Motor neuron (in vitro differentiated cells): ENCODE data around the gene LRMDA. TPM values are rescaled to one million over a fixed set of nuclear protein-coding genes. Genes with fewer than 3 reads are reported as not detected.

ENCODE experiments used
- ATAC-seq, 8 experiments: fragments of 200-7000 bp; cut with Tn5 transposase; replicated peaks in 6 of 8; 2 replicates each; pipeline ENCODE4 v1.8.0; 2021; ENCODE audit warnings: mild to moderate bottlenecking in 8 of 8, moderate library complexity in 8 of 8
- H3K27ac ChIP-seq, 2 donors: fragments of 250-450 bp; sonication (Bioruptor Pico); 2 replicates each; pipeline ENCODE4 v1.9.0; 2021; ENCODE audit warnings: antibody characterized with exemption in 2 of 2, mild to moderate bottlenecking in 2 of 2, moderate library complexity in 1 of 2
- H3K4me1 ChIP-seq, 2 donors: fragments of 250-450 bp; sonication (Bioruptor Pico); replicated peaks in 1 of 2; 2 replicates each; pipeline ENCODE4 v1.6.1; 2021; ENCODE audit warnings: antibody characterized with exemption in 2 of 2, mild to moderate bottlenecking in 2 of 2, moderate library complexity in 1 of 2
- H3K4me3 ChIP-seq, 5 donors: fragments of 250-450 bp; sonication (Bioruptor Pico); 2 replicates each; pipeline ENCODE4 v1.9.0; 2021; ENCODE audit warnings: antibody characterized with exemption in 5 of 5, mild to moderate bottlenecking in 5 of 5, moderate library complexity in 4 of 5
- WGBS, 10 experiments: fragments of 450-650 bp; shearing (Covaris generic); methylation state at CpG; one replicate each; pipeline ENCODE4 v1.0.0; 2022; 5-methylcytosine and 5-hydroxymethylcytosine counted together
- in situ Hi-C, 9 experiments: fragments of 400-800 bp; cut with MboI; loops; one replicate each; pipeline ENCODE4 v1.15.0; 2021; ENCODE audit warnings: low sequenced_read_pairs in 9 of 9, low pct_unique_long_range_greater_than_20kb in 2 of 9; ENCODE audit not compliant: unreplicated experiment in 9 of 9
- total RNA-seq, 8 experiments: library from RNA; unstranded; fragments of 300-600 nt; gene quantifications; 2 replicates each; pipeline versions ENCODE4 v1.2.3 to v1.2.4, GENCODE V29; 2022

LRMDA gene
- total RNA-seq, 8 experiments from 2014 or later: 0.85 to 5.4 (median 2.2) TPM; not detected in 1

GRCh38 chr10:76082232-76082631 lies 650.8 kb downstream of the LRMDA start:
- Histone ChIP-seq H3K4me1 (peaks cover 21 to 26% of the 10 kb centered on the region in 2 donors), H3K4me3 (no peak overlapping the region), H3K27ac (no peak overlapping the region)
- in situ Hi-C loops: loop anchor here in 1 of 9 experiments (25.0 kb wide), 2 partner anchors 230 to 455 kb away; no protein-coding TSS in a partner anchor
- 75 to 100% (median 89%) methylated on average over 2 to 3 of the region's 3 CpGs; no CpG with 5 or more reads in 2 of the 10 experiments for whole genome bisulfite sequencing, 10 experiments
- ATAC-seq: no peak

GRCh38 chr10:76082956-76083355 lies 651.5 kb downstream of the LRMDA start:
- ATAC-seq: peak in 3 of 8 experiments; percentile 7 to 23 (median 15)
- H3K4me1 ChIP-seq: peaks cover 21 to 26% of the 10 kb centered on the region in 2 donors
- no peak overlapping the region for H3K4me3 ChIP-seq
- H3K27ac ChIP-seq: no peak overlapping the region
- 29 to 80% (median 46%) methylated on average over 1 of the region's 1 CpG; no CpG with 5 or more reads in 6 of the 10 experiments for WGBS, 10 experiments
- in situ Hi-C loops: loop anchor here in 1 of 9 experiments (25.0 kb wide), 2 partner anchors 229 to 454 kb away; no protein-coding TSS in a partner anchor

DNA sequence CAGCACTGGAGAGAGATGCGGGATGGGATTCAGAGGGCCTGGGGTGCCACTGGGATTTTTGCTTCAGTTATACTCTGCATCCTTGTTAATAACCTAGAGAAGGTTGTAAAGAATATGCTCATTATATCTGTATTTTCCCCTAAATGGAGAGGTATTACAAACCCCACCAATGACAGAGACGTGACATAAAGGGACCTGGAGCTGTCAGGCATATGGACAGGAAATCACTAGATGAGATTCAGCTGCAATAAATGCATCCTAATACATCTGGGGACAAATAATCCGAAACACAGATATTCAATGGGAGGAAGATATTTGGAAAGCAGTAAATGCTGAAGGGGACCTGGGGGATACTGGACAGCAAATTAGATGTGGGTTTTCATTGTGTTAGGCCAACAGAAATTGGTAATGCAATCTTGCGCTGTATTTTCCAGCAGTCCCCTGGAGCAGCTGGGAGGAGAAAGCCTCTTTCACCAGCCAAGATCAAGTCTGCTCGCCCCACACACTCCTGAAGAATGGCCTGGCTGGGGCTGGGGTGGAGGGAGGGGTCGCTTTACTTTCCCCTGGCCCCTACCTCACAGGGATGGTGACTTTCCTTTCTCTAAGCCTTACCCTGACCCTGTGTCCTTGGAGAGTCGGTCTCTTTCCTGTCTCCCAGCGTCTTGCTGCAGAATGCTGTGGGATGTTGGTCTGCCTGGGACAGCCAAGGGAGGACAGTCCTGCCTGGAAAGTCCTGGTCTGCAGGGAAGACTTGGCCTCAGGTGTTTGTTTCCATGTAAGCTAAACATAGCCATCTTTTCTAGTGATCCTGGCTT lies 653.8 kb downstream of the LRMDA start:
- Histone ChIP-seq H3K4me3 (no peak overlapping the region), H3K27ac (no peak overlapping the region), H3K4me1 (peaks cover 28 to 35% of the 10 kb centered on the region in 2 donors)
- 43 to 100% (median 93%) methylated on average over 1 to 4 of the region's 8 CpGs; no CpG with 5 or more reads in 1 of the 10 experiments for WGBS, 10 experiments
- ATAC-seq: no peak
- in situ Hi-C loops: loop anchor here in 1 of 9 experiments (25.0 kb wide), 2 partner anchors 227 to 452 kb away; no protein-coding TSS in a partner anchor

DNA sequence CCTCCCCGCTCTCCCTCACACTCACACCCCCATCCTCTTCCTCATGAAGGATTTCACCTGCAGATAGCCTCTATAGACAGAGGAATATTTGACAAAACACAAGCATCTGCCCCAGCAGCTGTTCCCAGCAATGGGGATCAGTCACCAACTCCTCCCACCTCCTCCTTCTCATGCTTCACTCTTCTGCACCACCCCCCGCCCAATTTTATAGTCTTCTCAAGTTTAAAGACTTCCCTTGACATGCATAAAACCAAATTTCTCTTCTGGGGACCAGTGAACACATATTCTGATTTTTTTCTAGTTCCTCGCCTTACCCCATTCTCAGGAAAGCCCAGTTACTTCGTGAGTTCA lies 654.4 kb downstream of the LRMDA start:
- no peak overlapping the region for H3K27ac ChIP-seq
- in situ Hi-C loops: loop anchor here in 1 of 9 experiments (25.0 kb wide), 2 partner anchors 227 to 452 kb away; no protein-coding TSS in a partner anchor
- ATAC-seq: peak in 2 of 8 experiments; percentile 12 to 18
- peaks cover 26 to 29% of the 10 kb centered on the region in 2 donors for H3K4me1 ChIP-seq
- no peak overlapping the region for H3K4me3 ChIP-seq
- WGBS, 10 experiments: 67 to 100% (median 81%) methylated on average over 1 to 4 of the region's 4 CpGs; no CpG with 5 or more reads in 4 of the 10 experiments

DNA sequence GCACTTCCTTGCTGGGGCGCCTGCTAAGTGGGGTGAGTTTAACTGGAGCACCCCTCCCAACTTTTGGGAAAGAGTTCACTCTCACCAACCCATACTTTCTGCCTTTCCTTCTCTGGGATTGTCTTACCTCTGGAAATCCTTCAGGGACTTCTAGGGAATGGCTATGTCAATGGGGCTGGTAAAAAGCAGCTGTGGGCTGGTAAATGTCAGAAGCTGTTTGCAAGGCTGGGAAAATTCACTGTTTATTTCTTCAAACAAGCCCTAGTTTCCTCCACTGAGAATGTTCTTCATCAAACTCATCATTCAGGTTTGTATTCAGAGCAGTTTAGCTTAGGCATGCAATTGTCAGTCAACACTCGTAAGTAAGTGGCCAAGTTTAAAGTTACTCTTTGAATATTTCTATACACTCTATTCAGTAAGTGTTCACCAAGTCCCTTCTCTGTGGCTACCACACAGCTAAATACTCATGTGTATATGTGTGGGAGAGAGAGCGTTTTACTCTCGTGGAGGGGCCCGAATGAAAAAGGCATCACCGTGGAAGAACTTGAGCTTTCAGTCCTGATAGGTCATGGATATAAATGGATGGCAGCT lies 654.8 kb downstream of the LRMDA start:
- no peak for ATAC-seq
- H3K27ac ChIP-seq: no peak overlapping the region
- WGBS, 10 experiments: 0 to 100% (median 73%) methylated on average over 1 to 6 of the region's 6 CpGs; no CpG with 5 or more reads in 1 of the 10 experiments
- in situ Hi-C loops: loop anchor here in 1 of 9 experiments (25.0 kb wide), 2 partner anchors 226 to 451 kb away; no protein-coding TSS in a partner anchor
- peaks cover 21 to 24% of the 10 kb centered on the region in 2 donors for H3K4me1 ChIP-seq
- H3K4me3 ChIP-seq: no peak overlapping the region

- Histone ChIP-seq H3K4me1 (peaks cover 21 to 22% of the 10 kb centered on the region in 2 donors), H3K27ac (no peak overlapping the region), H3K4me3 (no peak overlapping the region)
- in situ Hi-C loops: loop anchor here in 1 of 9 experiments (25.0 kb wide), 2 partner anchors 225 to 450 kb away; no protein-coding TSS in a partner anchor
- peak; percentile 60 to 94 (median 72) for ATAC-seq
- 20 to 80% (median 55%) methylated on average over 1 to 7 of the region's 9 CpGs; no CpG with 5 or more reads in 1 of the 10 experiments for WGBS, 10 experiments
Measured at GRCh38 chr10:76086761-76087639, 655.6 kb downstream of the LRMDA start.

GRCh38 chr10:76088008-76088407 lies 656.6 kb downstream of the LRMDA start:
- WGBS, 10 experiments: 79 to 100% (median 90%) methylated on average over 1 to 3 of the region's 4 CpGs; no CpG with 5 or more reads in 2 of the 10 experiments
- in situ Hi-C loops: loop anchor here in 1 of 9 experiments (25.0 kb wide), 2 partner anchors 224 to 449 kb away; no protein-coding TSS in a partner anchor
- Histone ChIP-seq H3K4me3 (no peak overlapping the region), H3K4me1 (peaks cover 16 to 18% of the 10 kb centered on the region in 2 donors), H3K27ac (no peak overlapping the region)
- no peak for ATAC-seq

DNA sequence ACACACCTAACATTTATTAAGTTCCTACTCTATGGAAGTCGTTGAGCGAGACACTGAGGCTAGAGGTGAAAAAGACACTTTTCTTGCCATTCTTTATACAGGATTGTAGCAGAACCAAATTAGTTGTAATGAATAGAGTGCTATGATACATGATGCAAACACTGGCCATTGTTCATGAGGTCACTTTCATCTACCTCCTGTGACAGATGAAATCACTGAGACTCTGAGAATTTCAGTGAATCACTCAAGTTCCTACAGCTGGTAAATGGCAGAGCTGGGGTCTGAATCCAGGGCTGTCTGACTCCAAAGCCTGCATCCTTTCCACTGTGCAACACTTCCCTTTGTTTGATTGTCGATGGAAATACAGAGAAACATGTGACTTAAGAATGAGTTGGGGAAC lies 657.6 kb downstream of the LRMDA start:
- Histone ChIP-seq H3K27ac (no peak overlapping the region), H3K4me1 (peaks cover 15 to 16% of the 10 kb centered on the region in 2 donors), H3K4me3 (no peak overlapping the region)
- peak in 5 of 8 experiments; percentile 51 to 89 (median 81) for ATAC-seq
- 28 to 87% (median 74%) methylated on average over 2 to 3 of the region's 3 CpGs; no CpG with 5 or more reads in 1 of the 10 experiments for WGBS, 10 experiments
- in situ Hi-C loops: loop anchor here in 1 of 9 experiments (25.0 kb wide), 2 partner anchors 223 to 448 kb away; no protein-coding TSS in a partner anchor

- in situ Hi-C loops: loop anchor here in 1 of 9 experiments (25.0 kb wide), 2 partner anchors 223 to 448 kb away; no protein-coding TSS in a partner anchor
- Histone ChIP-seq H3K4me3 (no peak overlapping the region), H3K27ac (no peak overlapping the region), H3K4me1 (peaks cover 15 to 16% of the 10 kb centered on the region in 2 donors)
- 42 to 94% (median 82%) methylated on average over 2 to 10 of the region's 12 CpGs; no CpG with 5 or more reads in 1 of the 10 experiments for WGBS, 10 experiments
- peak in 2 of 8 experiments; percentile 15 to 89 for ATAC-seq
Measured at GRCh38 chr10:76089556-76090180, 658.2 kb downstream of the LRMDA start.

- 20 to 100% (median 70%) methylated on average over 1 of the region's 1 CpG; no CpG with 5 or more reads in 6 of the 10 experiments for WGBS, 10 experiments
- no peak for ATAC-seq
- Histone ChIP-seq H3K4me3 (no peak overlapping the region), H3K27ac (no peak overlapping the region), H3K4me1 (peaks cover 8 to 10% of the 10 kb centered on the region in 2 donors)
- in situ Hi-C loops: loop anchor here in 1 of 9 experiments (25.0 kb wide), 2 partner anchors 220 to 445 kb away; no protein-coding TSS in a partner anchor
Measured at GRCh38 chr10:76091926-76092325, 660.5 kb downstream of the LRMDA start.

DNA sequence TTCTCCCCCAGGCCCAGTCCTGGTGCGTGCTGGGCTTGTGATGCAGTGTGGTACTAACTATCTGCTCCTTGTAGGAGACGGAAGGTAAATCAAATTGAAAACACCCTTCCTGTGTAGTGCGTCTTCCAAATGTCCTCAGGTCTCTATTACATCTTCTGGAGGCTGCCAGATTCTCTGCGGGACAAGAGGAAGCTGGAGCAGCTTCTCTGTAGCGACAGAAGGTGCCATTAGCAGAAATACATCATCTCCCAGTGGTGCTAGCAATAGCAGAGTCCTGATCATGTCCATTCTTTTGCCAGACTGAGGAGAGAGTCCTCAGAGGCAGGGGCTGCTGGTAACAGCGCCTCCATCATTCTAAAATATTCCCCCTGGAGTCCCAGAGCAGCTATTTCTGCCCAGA lies 675.2 kb downstream of the LRMDA start:
- ATAC-seq: peak in 3 of 8 experiments; percentile 39 to 40 (median 39)
- Histone ChIP-seq H3K4me3 (no peak overlapping the region), H3K4me1 (peaks cover 29 to 30% of the 10 kb centered on the region in 2 donors), H3K27ac (peak overlapping the region in 1 of 2 donors; percentile 22)
- in situ Hi-C loops: loop anchor here in 1 of 9 experiments (25.0 kb wide), 1 partner anchor 181 kb away; no protein-coding TSS in a partner anchor
- WGBS, 10 experiments: 80 to 100% (median 100%) methylated on average over 1 to 4 of the region's 6 CpGs; no CpG with 5 or more reads in 5 of the 10 experiments
